GM06990 (cell line): ENCODE measurements around the gene TTC3.
"Not testable (repeated sequence)": the region's sequence is repeated elsewhere in the genome, so short reads cannot be mapped to it uniquely, and the experiment has no call there.

Experiments used
- DNase-seq: peaks from one replicate; pipeline ENCODE4 v3.0.0-alpha.2; 2011; ENCODE audit not compliant: insufficient read length; ENCODE audit errors: extremely low read depth
- H3K27me3 ChIP-seq: replicated peaks from 2 replicates; pipeline ENCODE4 v1.6.0; 2011; ENCODE audit warnings: low read length; ENCODE audit not compliant: control insufficient read depth, insufficient read depth
- H3K36me3 ChIP-seq: 2 replicates; pipeline ENCODE4 v1.5.1; 2011; ENCODE audit warnings: low read length; ENCODE audit not compliant: control insufficient read depth, insufficient read depth
- H3K4me3 ChIP-seq: replicated peaks from 2 replicates; pipeline ENCODE4 v1.5.1; 2011; ENCODE audit warnings: low read depth, mild to moderate bottlenecking, control low read depth, low read length
- TF ChIP-seq, protein P1 (sequence below): IDR thresholded peaks from 2 replicates; pipeline ENCODE4 v1.5.1; 2011; ENCODE audit warnings: low read length, control low read depth, mild to moderate bottlenecking, inconsistent platforms; ENCODE audit not compliant: insufficient read depth, poor library complexity, severe bottlenecking

Gene TTC3

DNA sequence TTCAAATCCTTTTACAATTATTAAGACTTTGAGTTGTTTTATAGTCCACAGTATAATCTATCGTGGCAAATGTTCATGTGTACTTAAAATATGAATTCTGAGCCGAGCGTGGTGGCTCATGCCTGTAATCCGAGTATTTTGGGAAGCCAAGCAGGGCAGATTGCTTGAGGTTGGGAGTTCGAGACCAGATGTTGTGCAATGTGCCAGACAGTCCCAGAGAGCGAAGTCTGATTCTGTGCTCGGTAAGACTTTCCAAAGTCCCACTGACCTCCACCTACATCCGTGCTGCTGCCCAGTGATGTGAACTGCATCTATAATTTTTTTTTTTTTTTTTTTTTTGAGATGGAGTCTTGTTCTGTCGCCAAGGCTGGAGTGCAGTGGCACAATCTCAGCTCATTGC, 141.9 kb downstream of the TTC3 start:
- DNase-seq = no peak
- TF ChIP-seq, protein P1, sequence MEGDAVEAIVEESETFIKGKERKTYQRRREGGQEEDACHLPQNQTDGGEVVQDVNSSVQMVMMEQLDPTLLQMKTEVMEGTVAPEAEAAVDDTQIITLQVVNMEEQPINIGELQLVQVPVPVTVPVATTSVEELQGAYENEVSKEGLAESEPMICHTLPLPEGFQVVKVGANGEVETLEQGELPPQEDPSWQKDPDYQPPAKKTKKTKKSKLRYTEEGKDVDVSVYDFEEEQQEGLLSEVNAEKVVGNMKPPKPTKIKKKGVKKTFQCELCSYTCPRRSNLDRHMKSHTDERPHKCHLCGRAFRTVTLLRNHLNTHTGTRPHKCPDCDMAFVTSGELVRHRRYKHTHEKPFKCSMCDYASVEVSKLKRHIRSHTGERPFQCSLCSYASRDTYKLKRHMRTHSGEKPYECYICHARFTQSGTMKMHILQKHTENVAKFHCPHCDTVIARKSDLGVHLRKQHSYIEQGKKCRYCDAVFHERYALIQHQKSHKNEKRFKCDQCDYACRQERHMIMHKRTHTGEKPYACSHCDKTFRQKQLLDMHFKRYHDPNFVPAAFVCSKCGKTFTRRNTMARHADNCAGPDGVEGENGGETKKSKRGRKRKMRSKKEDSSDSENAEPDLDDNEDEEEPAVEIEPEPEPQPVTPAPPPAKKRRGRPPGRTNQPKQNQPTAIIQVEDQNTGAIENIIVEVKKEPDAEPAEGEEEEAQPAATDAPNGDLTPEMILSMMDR = no peak
- H3K27me3 ChIP-seq = no peaks in the 10 kb centered on the region
- no peaks in the 10 kb centered on the region for H3K36me3 ChIP-seq
- no peak overlapping the region for H3K4me3 ChIP-seq

DNA sequence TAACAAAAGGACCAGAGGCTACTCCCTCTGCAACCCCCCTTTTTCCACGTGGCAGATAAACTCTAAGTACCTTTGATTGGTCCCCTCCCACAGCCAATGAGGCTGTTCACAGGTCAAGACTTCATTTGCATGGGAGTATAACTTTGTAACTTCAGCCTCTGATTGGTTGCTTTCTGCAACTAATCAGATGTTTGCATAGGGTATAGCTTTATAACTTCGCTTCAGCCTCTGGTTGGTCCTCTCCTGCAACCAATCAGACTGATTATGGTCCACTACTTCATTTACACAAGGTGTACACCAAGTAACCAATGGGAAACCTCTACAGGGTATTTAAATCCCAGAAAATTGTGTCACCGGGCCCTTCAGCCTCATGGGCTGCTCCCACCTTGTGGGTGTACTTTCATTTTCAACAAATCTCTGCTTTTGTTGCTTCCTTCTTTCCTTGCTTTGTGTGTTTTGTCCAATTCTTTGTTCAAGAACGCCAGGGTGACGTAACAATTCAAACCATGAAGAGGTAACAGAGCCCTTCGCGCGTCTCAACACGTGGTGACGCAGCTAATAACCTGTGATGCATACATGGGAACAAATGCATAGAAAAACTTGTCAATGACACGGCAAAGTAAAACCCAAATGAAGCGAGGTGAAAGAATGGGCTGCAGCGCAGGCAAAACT, 146.8 kb downstream of the TTC3 start:
- no peaks in the 10 kb centered on the region for H3K27me3 ChIP-seq
- TF ChIP-seq, protein P1 = no peak
- no peak for DNase-seq
- peaks cover 5% of the 10 kb centered on the region for H3K36me3 ChIP-seq
- H3K4me3 ChIP-seq = peak overlapping the region; percentile 73

DNA sequence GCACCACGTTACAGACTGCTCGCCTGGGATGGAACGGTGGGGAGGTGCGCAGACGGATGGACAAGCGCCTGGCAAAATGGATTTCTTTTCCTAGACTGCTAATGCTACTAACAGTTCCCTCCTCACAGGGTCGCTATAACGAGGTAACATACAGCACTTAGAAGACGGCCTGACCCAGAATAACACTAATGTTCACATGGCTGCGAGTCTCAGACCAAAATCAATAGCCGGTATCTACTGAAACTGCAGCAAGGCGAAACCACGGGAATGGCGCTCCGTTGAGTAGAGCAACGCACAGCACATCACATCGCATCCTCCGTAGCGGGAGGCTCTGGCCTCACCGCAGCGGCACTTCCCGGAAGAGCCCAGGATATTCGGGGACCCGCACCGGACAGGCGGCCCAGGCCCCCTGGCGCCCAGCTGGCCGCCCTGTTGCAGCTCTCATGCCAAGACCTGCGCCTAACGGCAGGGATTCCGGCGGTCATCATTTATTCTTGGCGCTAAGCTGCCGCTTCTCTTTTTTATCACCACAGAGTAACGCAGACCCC, 147.5 kb downstream of the TTC3 start:
- peak overlapping the region; percentile 73 for H3K4me3 ChIP-seq
- TF ChIP-seq, protein P1 = peak; percentile 7
- H3K36me3 ChIP-seq = peaks cover 8% of the 10 kb centered on the region
- no peaks in the 10 kb centered on the region for H3K27me3 ChIP-seq
- no peak for DNase-seq

DNA sequence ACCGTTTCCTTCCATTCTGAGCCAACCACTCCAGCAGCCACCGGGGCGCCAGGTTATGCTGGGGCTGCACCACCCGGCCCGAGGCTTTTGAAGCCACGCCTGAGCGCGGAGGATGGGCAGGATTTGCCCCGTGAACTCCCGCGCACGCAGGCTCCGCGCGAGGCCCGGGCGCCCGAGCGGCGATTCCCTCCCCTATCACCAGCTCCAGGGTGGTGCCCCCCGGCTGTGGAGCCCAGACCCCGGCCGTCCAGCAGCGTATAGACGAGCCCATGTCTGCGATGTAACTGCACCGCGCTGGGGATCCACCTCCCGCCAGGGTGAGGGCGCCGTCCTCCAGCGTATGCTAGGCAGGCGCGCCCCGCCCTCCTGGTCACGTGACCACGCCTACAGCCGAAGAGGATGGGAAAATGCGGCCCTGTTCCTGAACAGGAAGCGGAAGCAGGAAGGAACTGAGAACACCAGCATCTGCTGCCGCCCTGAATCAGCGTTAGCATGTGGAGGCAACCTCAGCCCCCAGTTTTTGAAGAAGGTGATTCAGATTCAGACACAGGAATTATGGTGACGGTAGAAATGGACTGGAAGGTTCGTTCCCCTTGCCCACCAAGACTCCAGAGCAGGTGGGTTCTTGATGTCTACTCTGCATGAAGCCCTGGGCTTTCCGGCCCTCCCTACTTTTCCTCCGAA, 148.1 kb downstream of the TTC3 start:
- Histone ChIP-seq H3K27me3 (no peaks in the 10 kb centered on the region), H3K36me3 (peaks cover 9% of the 10 kb centered on the region), H3K4me3 (peak overlapping the region; percentile 73)
- DNase-seq = peak; percentile 92
- TF ChIP-seq, protein P1 = peak; percentile 50

DNA sequence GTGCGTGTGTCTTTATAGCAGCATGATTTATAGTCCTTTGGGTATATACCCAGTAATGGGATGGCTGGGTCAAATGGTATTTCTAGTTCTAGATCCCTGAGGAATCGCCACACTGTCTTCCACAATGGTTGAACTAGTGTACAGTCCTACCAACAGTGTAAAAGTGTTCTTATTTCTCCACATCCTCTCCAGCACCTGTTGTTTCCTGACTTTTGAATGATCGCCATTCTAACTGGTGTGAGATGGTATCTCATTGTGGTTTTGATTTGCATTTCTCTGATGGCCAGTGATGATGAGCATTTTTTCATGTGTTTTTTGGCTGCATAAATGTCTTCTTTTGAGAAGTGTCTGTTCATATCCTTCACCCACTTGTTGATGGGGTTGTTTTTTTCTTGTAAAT, 149.2 kb downstream of the TTC3 start:
- not testable (repeated sequence) for H3K27me3 ChIP-seq, DNase-seq, H3K36me3 ChIP-seq, H3K4me3 ChIP-seq

DNA sequence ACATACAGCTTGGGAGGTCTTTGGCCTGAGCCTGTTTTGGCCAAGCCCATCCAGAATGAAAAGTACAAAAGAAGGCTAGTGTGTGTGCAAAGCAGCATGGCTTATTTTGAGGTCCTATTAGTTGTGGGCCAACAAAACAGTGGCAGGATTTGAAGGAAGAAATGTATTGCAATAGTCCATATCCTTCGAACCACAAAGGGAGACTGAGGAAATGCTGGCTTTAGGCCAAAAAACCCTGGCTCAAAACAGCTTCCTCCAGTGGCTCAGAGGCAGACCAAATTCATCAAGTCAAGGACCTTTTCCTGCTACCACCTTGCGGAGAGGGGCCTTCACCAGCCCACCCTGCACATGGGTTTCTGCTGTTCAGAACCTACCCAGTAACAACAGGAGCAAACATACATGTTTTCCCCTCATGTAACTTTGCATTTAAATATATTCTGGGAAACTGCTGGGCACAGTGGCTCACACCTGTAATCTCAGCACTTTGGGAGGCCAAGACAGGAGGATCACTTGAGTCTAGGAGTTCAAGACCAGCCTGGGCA, 150.8 kb downstream of the TTC3 start:
- TF ChIP-seq, protein P1 = no peak

More for the DNA sequence above, 150.8 kb downstream of the TTC3 start:
- no peak for DNase-seq
- Histone ChIP-seq H3K4me3 (no peak overlapping the region), H3K36me3 (peaks cover 18% of the 10 kb centered on the region), H3K27me3 (no peaks in the 10 kb centered on the region)
